SU-DHL-6 (cell line): ENCODE data around the gene SLC1A1.

ENCODE experiments used
- EZH2phosphoT487 ChIP-seq: fragments of 200-600 bp; sonication (generic), shearing (Covaris generic); conservative IDR thresholded peaks from 2 replicates; pipeline ENCODE4 v1.6.1; 2018; ENCODE audit warnings: mild to moderate bottlenecking, antibody characterized with exemption, low read length, moderate library complexity, mixed read lengths
- TF ChIP-seq, protein P1 (sequence below): fragments of 200-600 bp; sonication (generic); IDR thresholded peaks from one replicate; pipeline ENCODE4 v1.5.1; 2017; ENCODE audit warnings: antibody characterized with exemption, mild to moderate bottlenecking, low read length, moderate library complexity; ENCODE audit not compliant: insufficient read depth, poor library complexity, severe bottlenecking

- TF ChIP-seq, protein P1, sequence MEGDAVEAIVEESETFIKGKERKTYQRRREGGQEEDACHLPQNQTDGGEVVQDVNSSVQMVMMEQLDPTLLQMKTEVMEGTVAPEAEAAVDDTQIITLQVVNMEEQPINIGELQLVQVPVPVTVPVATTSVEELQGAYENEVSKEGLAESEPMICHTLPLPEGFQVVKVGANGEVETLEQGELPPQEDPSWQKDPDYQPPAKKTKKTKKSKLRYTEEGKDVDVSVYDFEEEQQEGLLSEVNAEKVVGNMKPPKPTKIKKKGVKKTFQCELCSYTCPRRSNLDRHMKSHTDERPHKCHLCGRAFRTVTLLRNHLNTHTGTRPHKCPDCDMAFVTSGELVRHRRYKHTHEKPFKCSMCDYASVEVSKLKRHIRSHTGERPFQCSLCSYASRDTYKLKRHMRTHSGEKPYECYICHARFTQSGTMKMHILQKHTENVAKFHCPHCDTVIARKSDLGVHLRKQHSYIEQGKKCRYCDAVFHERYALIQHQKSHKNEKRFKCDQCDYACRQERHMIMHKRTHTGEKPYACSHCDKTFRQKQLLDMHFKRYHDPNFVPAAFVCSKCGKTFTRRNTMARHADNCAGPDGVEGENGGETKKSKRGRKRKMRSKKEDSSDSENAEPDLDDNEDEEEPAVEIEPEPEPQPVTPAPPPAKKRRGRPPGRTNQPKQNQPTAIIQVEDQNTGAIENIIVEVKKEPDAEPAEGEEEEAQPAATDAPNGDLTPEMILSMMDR: no peak
- TF ChIP-seq EZH2phosphoT487: no peak
Measured at GRCh38 chr9:4620057-4620765, 129.9 kb downstream of the SLC1A1 start.
